CD4-positive, alpha-beta T cell (primary cell): ENCODE measurements around the gene MARCO. TPM values are rescaled to one million over a fixed set of nuclear protein-coding genes. Genes with fewer than 3 reads are reported as not detected.

Source experiments
- ATAC-seq: fragments of 200-7000 bp; cut with Tn5 transposase; one replicate; pipeline ENCODE4 v1.10.0; 2022; ENCODE audit warnings: mild to moderate bottlenecking; ENCODE audit not compliant: poor library complexity
- CTCF ChIA-PET: fragments of 350-600 bp; sonication (Branson Sonifier 250); formaldehyde crosslinking; loops from one replicate; lab custom pipeline; 2021; ENCODE audit warnings: antibody characterized with exemption, inconsistent platforms; lab: Charles Lee
- POLR2A ChIA-PET: fragments of 350-600 bp; sonication (Branson Sonifier 250); formaldehyde crosslinking; loops from one replicate; lab custom pipeline; 2021; ENCODE audit warnings: antibody characterized with exemption, inconsistent platforms; lab: Charles Lee
- DNase-seq, 14 experiments: peaks; one replicate each; pipeline ENCODE4 v3.0.0-alpha.2; 2013 to 2020; ENCODE audit warnings: mixed read lengths in 2 of 14
- H3K27ac ChIP-seq, 2 donors: one replicate each; pipeline versions ENCODE4 v1.5.1 to v1.7.0; 2013; ENCODE audit warnings: low read length in 2 of 2, low read depth in 1 of 2, mild to moderate bottlenecking in 1 of 2
- H3K27me3 ChIP-seq, 2 experiments: 1 replicate in 1 of 2; 2 replicates in 1 of 2; pipeline versions ENCODE4 v1.6.1 to v1.7.0; 2013; ENCODE audit warnings: low read length in 2 of 2, control low read depth in 1 of 2, mild to moderate bottlenecking in 1 of 2, moderate library complexity in 1 of 2; ENCODE audit not compliant: insufficient read depth in 2 of 2, control insufficient read depth in 1 of 2
- H3K36me3 ChIP-seq: one replicate; pipeline ENCODE4 v1.6.1; 2013; ENCODE audit warnings: low read length, control low read depth; ENCODE audit not compliant: insufficient read depth
- H3K4me1 ChIP-seq: one replicate; pipeline ENCODE4 v1.6.1; 2013; ENCODE audit warnings: low read length, control low read depth; ENCODE audit not compliant: insufficient read depth
- H3K4me3 ChIP-seq: one replicate; pipeline ENCODE4 v1.5.1; 2013; ENCODE audit warnings: mild to moderate bottlenecking, low read length, moderate library complexity
- H3K9me3 ChIP-seq, 2 experiments: 1 replicate in 1 of 2; 2 replicates in 1 of 2; pipeline versions ENCODE4 v1.6.1 to v1.7.0; 2013; ENCODE audit warnings: low read length in 2 of 2, mild to moderate bottlenecking in 2 of 2, control low read depth in 1 of 2, moderate library complexity in 1 of 2; ENCODE audit not compliant: control insufficient read depth in 1 of 2, insufficient read depth in 1 of 2
- H3K27ac Mint-ChIP-seq: one replicate; pipeline ENCODE4 v1.8.0; 2020; ENCODE audit warnings: mixed read lengths
- H3K27me3 Mint-ChIP-seq: one replicate; pipeline ENCODE4 v1.8.0; 2021; ENCODE audit warnings: mixed read lengths
- H3K36me3 Mint-ChIP-seq: one replicate; pipeline ENCODE4 v1.8.0; 2021; ENCODE audit warnings: low read depth, mixed read lengths
- H3K4me1 Mint-ChIP-seq: one replicate; pipeline ENCODE4 v1.8.0; 2021; ENCODE audit warnings: low read depth, mixed read lengths
- H3K4me3 Mint-ChIP-seq: one replicate; pipeline ENCODE4 v1.8.0; 2020; ENCODE audit warnings: mild to moderate bottlenecking, mixed read lengths
- H3K9me3 Mint-ChIP-seq: one replicate; pipeline ENCODE4 v1.8.0; 2020; ENCODE audit warnings: mixed read lengths
- CTCF ChIP-seq: fragments of 200-600 bp; IDR thresholded peaks from one replicate; pipeline ENCODE4 v1.8.0; 2022; ENCODE audit warnings: antibody characterized with exemption, mild to moderate bottlenecking
- intact Hi-C, 2 experiments: fragments of 100-400 bp; cut with DNase I in 1 of 2; cut with micrococcal nuclease in 1 of 2; formaldehyde crosslinking; loops; one replicate each; pipeline versions ENCODE4 v1.15.1 to v1.9.0; 2023 to 2025; cut with DNase I, micrococcal nuclease
- total RNA-seq, 174 experiments: library from RNA in 2 of 174; stranded (reverse) in 2 of 174; gene quantifications; one replicate each; pipeline ENCODE4 v1.2.3 and lab custom pipeline; 2021 to 2026

MARCO gene
- total RNA-seq, 2 experiments from 2014 or later: 0.22 TPM; not detected in 1

GRCh38 chr2:118991554-118991953 lies 49.6 kb downstream of the MARCO start:
- Histone ChIP-seq H3K4me1 (no peaks in the 10 kb centered on the region), H3K9me3 (peaks cover 0 to 8% of the 10 kb centered on the region in 2 experiments), H3K36me3 (no peaks in the 10 kb centered on the region), H3K27me3 (no peaks in the 10 kb centered on the region), H3K27ac (no peak overlapping the region), H3K4me3 (no peak overlapping the region)
- TF ChIP-seq CTCF: no peak
- DNase-seq (no peak), ATAC-seq (no peak)
- ChIA-PET POLR2A (no interaction called here), CTCF (no interaction called here)
- H3K27me3 Mint-ChIP-seq: peaks cover 7% of the 10 kb centered on the region
- no peak overlapping the region for H3K27ac Mint-ChIP-seq
- H3K9me3 Mint-ChIP-seq: no peaks in the 10 kb centered on the region
- no peak overlapping the region for H3K4me3 Mint-ChIP-seq
- no peaks in the 10 kb centered on the region for H3K4me1 Mint-ChIP-seq
- intact Hi-C loops: no loop called here
- no peaks in the 10 kb centered on the region for H3K36me3 Mint-ChIP-seq

GRCh38 chr2:118992740-118993391 lies 50.9 kb downstream of the MARCO start:
- Histone ChIP-seq H3K9me3 (peaks cover 0 to 8% of the 10 kb centered on the region in 2 experiments), H3K27me3 (no peaks in the 10 kb centered on the region), H3K36me3 (no peaks in the 10 kb centered on the region), H3K4me3 (no peak overlapping the region), H3K27ac (no peak overlapping the region), H3K4me1 (no peaks in the 10 kb centered on the region)
- H3K27ac Mint-ChIP-seq: no peak overlapping the region
- no peaks in the 10 kb centered on the region for H3K36me3 Mint-ChIP-seq
- no peak overlapping the region for H3K4me3 Mint-ChIP-seq
- peak in 5 of 14 experiments; percentile 7 to 31 (median 12) for DNase-seq
- no peaks in the 10 kb centered on the region for H3K9me3 Mint-ChIP-seq
- ChIA-PET POLR2A (no interaction called here), CTCF (no interaction called here)
- no peaks in the 10 kb centered on the region for H3K4me1 Mint-ChIP-seq
- H3K27me3 Mint-ChIP-seq: peaks cover 7% of the 10 kb centered on the region
- intact Hi-C loops: no loop called here
- no peak for TF ChIP-seq CTCF
- ATAC-seq: no peak

GRCh38 chr2:118993392-118993752 lies 51.4 kb downstream of the MARCO start:
- H3K4me3 Mint-ChIP-seq: no peak overlapping the region

More at GRCh38 chr2:118993392-118993752, 51.4 kb downstream of the MARCO start:
- intact Hi-C loops: no loop called here
- CTCF ChIA-PET: no interaction called here
- Histone ChIP-seq H3K27me3 (no peaks in the 10 kb centered on the region), H3K4me3 (no peak overlapping the region), H3K27ac (no peak overlapping the region), H3K9me3 (peaks cover 0 to 8% of the 10 kb centered on the region in 2 experiments), H3K4me1 (no peaks in the 10 kb centered on the region), H3K36me3 (no peaks in the 10 kb centered on the region)
- DNase-seq (no peak), ATAC-seq (no peak)
- TF ChIP-seq CTCF: no peak
- Mint-ChIP-seq H3K4me1 (no peaks in the 10 kb centered on the region), H3K27ac (no peak overlapping the region), H3K27me3 (peaks cover 7% of the 10 kb centered on the region), H3K36me3 (no peaks in the 10 kb centered on the region), H3K9me3 (no peaks in the 10 kb centered on the region)
- POLR2A ChIA-PET: no interaction called here
